GM11168 (cell line): Measurements from ENCODE around the gene CC2D2A.
"Not testable (repeated sequence)": the region's sequence is repeated elsewhere in the genome, so short reads cannot be mapped to it uniquely, and the experiment has no call there.

ENCODE experiments used
- in situ Hi-C: fragments of 300-500 bp; cut with MboI; formaldehyde crosslinking; loops from one replicate; pipeline ENCODE4 v1.12.0; 2022; ENCODE audit warnings: low sequenced_read_pairs; ENCODE audit not compliant: unreplicated experiment

The CC2D2A gene

GRCh38 chr4:15507679-15508078, 38.0 kb downstream of the CC2D2A start:
- in situ Hi-C loops: no loop called here

GRCh38 chr4:15510961-15511360, 41.3 kb downstream of the CC2D2A start:
- in situ Hi-C loops: no loop called here

DNA sequence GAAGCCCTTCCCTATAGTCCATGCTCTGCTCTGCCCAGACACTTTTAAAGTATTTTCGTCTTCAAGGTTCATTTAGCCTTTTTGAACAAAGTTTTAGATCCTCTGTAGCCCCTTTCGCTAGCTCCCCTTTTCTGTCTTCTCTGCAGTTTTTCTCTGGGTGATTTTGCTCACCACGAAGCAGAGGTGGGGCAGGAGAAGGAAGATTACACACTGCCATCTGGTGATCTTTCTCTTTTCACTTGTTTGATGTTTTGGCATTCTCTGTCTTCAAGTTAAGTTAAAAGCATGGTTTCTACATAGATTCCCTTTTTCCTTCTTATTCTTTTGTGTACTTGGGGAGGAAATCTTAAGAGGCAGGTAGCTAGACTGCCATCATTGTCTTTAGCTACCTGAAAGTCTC, 43.9 kb downstream of the CC2D2A start:
- in situ Hi-C loops: no loop called here

- in situ Hi-C loops: no loop called here
These were observed 45.4 kb downstream of the CC2D2A start for GRCh38 chr4:15515106-15515505.

DNA sequence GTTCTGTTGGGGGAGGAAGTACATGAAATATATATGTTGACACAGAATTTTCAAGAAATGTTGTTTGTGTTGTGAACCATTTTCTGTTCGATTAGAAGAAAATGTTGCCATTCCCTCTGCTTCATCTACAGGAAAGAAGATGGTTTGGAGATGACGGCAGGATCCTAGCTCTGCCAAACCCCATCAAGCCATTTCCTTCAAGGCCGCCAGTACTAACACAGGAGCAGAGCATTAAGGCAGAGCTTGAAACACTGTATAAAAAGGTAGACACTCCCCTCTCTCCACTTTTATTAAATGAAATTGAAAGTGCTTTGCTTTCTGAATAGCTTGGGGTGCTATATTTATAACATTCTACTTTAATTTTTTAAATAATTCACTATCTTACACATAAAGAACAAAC, 46.8 kb downstream of the CC2D2A start:
- in situ Hi-C loops: no loop called here

GRCh38 chr4:15517681-15518080, 48.0 kb downstream of the CC2D2A start:
- in situ Hi-C loops: not testable (repeated sequence)

GRCh38 chr4:15521442-15522039, 51.9 kb downstream of the CC2D2A start:
- in situ Hi-C loops: no loop called here

- in situ Hi-C loops: no loop called here
These were observed 55.4 kb downstream of the CC2D2A start for GRCh38 chr4:15525080-15525479.

GRCh38 chr4:15526924-15527592, 57.4 kb downstream of the CC2D2A start:
- in situ Hi-C loops: no loop called here

DNA sequence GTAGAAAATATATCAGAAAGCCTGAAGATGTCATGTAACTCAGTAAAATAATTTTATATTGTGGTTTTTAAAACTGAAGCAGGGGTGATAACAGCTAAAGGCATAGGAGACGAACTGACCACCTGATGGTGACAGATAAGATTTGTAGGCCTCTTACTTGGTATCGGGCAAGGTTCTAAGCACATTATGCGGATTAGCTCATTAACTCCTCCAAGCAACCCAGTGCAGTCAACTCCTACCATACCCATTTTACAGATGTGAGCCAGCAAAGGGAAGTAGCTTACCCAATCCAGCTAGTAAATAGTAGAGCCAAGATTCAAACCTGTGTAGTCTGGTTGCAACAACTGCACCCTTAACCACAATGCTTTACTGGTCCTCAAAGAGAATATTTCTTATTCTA, 62.1 kb downstream of the CC2D2A start:
- in situ Hi-C loops: no loop called here

GRCh38 chr4:15533817-15534216, 64.1 kb downstream of the CC2D2A start:
- in situ Hi-C loops: no loop called here

GRCh38 chr4:15535599-15535998, 65.9 kb downstream of the CC2D2A start:
- in situ Hi-C loops: no loop called here

DNA sequence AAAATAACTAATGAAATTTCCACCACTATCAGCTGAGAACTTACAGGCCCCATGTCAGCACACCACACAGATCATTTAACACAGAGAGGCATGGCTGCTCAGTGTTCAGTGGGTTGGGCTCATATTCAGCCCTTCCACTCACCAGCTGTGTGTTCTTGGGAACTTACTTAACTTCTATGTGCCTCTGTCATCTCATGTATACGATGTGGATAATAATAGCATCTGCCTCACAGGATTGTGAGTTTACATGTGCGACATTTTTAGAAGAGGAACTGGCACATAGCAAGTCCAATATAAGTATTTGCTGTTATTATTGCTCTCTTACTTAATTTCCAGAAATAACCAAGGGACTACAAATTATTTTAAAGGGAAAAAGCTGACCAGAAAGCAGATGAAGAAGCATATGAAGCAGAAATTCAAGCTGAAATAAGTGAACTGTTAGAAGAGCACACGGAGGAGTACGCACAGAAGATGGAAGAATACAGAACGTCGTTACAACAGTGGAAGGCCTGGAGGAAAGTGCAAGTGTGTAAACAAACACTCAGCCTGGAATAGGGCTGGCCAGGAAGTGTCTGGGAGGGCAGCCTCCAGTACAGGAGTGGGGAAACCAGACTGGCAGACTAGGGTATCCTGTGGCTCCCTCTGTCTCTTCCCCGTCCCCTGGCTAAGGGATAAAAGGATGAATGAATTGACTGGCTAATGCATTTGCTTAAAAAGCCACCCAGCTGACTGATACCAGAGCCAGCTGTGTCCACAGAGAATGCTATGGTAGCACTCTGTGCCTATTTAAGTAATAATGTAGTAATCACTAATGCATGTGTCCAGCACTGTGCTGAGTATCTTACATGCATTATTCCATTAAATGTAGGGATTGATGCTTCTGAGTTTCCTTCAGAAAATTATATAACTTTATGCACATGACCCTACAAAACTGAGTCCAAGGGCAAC, 67.1 kb downstream of the CC2D2A start:
- in situ Hi-C loops: no loop called here

GRCh38 chr4:15541941-15542340, 72.3 kb downstream of the CC2D2A start:
- in situ Hi-C loops: no loop called here

DNA sequence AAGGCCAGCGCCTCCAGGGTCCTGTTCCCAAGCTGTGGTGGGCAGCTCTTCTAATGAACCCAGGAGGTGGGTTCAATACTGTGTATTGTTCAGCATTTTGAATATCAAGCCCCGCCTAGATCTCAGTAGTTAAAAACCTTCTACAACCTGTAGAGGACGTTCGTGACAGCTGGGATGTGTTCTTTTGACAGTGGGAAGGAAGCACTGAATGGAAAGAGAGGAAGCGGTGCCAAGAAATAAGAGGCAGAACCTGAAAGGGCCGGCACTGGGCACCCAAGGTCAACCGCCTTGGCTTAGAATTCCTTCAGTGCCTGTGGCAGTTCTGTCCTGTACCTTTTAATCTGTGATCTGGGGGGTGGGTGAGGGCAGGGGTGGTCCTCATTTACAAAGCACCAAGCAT, 73.1 kb downstream of the CC2D2A start:
- in situ Hi-C loops: no loop called here

GRCh38 chr4:15543537-15544247, 74.0 kb downstream of the CC2D2A start:
- in situ Hi-C loops: no loop called here

DNA sequence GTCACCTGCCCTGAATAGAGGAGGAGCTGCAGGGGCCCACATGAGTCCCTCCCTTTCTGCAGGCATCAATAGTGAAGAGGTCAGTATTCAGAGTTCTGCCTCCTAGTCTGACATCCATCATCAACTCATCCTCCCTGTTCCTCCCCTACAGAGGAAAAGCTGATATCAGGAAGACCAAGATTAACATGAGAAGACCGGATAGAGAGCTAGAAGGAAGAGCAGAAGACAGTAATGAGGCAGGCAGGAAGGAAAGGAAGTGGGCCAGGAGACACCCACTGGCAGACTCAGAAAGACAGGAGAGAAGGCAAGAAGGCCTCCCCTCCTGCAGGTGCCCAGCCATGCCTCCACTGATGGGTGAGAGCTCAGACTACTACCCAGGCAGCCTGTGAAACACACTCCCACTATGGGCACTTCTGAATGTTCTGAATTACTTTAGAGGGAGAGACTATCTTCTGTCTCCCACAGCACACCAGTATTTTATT, 74.6 kb downstream of the CC2D2A start:
- in situ Hi-C loops: no loop called here

GRCh38 chr4:15545371-15545770, 75.7 kb downstream of the CC2D2A start:
- in situ Hi-C loops: no loop called here

DNA sequence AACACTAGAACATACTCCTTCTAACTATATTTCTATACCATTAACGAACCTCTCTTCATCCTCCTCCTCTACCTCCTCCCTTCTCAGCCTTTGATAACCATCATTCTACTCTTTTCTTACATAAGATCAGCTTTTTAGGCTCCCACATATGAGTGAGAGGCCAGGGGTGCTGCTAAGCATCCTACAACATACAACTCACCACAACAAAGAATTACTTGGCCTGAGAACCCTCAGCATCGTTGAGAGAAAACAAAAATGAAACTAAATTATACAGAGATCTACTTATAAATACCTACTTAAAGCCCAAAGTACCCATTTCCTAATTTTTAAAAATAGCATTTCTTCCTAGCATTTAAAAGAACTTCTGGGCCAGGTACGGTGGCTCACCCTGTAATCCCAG, 77.7 kb downstream of the CC2D2A start:
- in situ Hi-C loops: no loop called here

DNA sequence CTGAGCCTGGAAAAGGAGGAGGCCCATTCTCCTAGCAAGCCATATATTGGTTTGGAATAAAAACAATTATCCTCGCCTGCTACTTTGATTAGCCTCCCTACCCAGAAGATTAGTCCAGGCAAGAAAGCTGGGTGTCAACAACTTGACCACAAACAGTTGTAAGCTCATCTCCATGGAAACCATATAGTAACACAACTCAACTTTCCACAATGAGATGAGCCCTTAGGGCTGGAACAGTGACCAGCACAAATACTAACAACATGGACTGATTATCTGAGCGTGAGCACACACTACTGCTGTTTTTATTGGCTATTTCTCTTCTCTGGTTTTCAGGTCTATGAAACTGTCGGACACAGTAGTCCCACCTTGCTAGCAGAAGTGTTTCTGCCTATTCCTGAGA, 80.8 kb downstream of the CC2D2A start:
- in situ Hi-C loops: no loop called here
